OCI-LY3 (cell line): Measurements from ENCODE around the gene BAZ1B.
"Not testable (repeated sequence)": the region's sequence is repeated elsewhere in the genome, so short reads cannot be mapped to it uniquely, and the experiment has no call there.

Source experiments
- H2AFZ ChIP-seq: fragments of 200-600, 300-600 bp; shearing (Covaris generic); 2 replicates; pipeline ENCODE4 v1.6.0; 2014; ENCODE audit warnings: antibody characterized with exemption, low read depth, low read length
- H3K27ac ChIP-seq: fragments of 200-600, 300-600 bp; sonication (generic); 2 replicates; pipeline ENCODE4 v1.5.1; 2014; ENCODE audit warnings: mild to moderate bottlenecking, low read length, moderate library complexity, mixed read lengths
- H3K27me3 ChIP-seq: fragments of 200-600, 300-600 bp; sonication (generic); 2 replicates; pipeline ENCODE4 v1.6.1; 2014; ENCODE audit warnings: low read depth, low read length, mixed read lengths
- H3K36me3 ChIP-seq: fragments of 200-600, 300-600 bp; sonication (generic); replicated peaks from 2 replicates; pipeline ENCODE3; 2014; ENCODE audit warnings: low read depth, low read length, mixed read lengths
- H3K4me1 ChIP-seq: fragments of 300-600, 200-600 bp; sonication (generic); 2 replicates; pipeline ENCODE4 v1.6.1; 2014; ENCODE audit warnings: low read length, mixed read lengths
- H3K4me2 ChIP-seq: fragments of 200-600, 300-600 bp; sonication (generic); 2 replicates; pipeline ENCODE4 v1.6.1; 2014; ENCODE audit warnings: low read length, mixed read lengths
- H3K4me3 ChIP-seq: fragments of 300-600, 200-600 bp; sonication (generic); 2 replicates; pipeline ENCODE4 v1.5.1; 2014; ENCODE audit warnings: antibody characterized with exemption, mild to moderate bottlenecking, low read length, moderate library complexity
- H3K79me2 ChIP-seq: fragments of 300-600, 200-600 bp; shearing (Covaris generic); 2 replicates; pipeline ENCODE4 v1.6.1; 2014; ENCODE audit warnings: mild to moderate bottlenecking, low read length, mixed read lengths
- H3K9ac ChIP-seq: fragments of 300-600, 200-600 bp; shearing (Covaris generic); 2 replicates; pipeline ENCODE4 v1.6.0; 2014; ENCODE audit warnings: mild to moderate bottlenecking, low read length, moderate library complexity
- H3K9me3 ChIP-seq: fragments of 200-600, 300-600 bp; shearing (Covaris generic); 2 replicates; pipeline ENCODE4 v1.6.1; 2014; ENCODE audit warnings: low read length, mixed read lengths; ENCODE audit not compliant: insufficient read depth
- H4K20me1 ChIP-seq: fragments of 200-600, 300-600 bp; sonication (generic); 2 replicates; pipeline ENCODE4 v1.6.1; 2016; ENCODE audit warnings: low read length, mixed read lengths; ENCODE audit not compliant: insufficient read depth
- CTCF ChIP-seq: fragments of 200-600, 300-600 bp; sonication (generic); IDR thresholded peaks from 2 replicates; pipeline ENCODE4 v1.5.1; 2014; ENCODE audit warnings: antibody characterized with exemption, low read length, low read depth
- EZH2phosphoT487 ChIP-seq: fragments of 200-600 bp; shearing (Covaris generic); IDR thresholded peaks from 2 replicates; pipeline ENCODE4 v1.6.1; 2018; ENCODE audit warnings: antibody characterized with exemption, mixed run types, low read depth

BAZ1B gene

GRCh38 chr7:73424489-73424885, 97.6 kb downstream of the BAZ1B start:
- no peaks in the 10 kb centered on the region for H4K20me1 ChIP-seq
- H2AFZ ChIP-seq: peak overlapping the region; percentile 91
- no peaks in the 10 kb centered on the region for H3K9me3 ChIP-seq
- no peaks in the 10 kb centered on the region for H3K27me3 ChIP-seq
- TF ChIP-seq EZH2phosphoT487 (no peak), CTCF (no peak)
- no peaks in the 10 kb centered on the region for H3K79me2 ChIP-seq
- no peaks in the 10 kb centered on the region for H3K36me3 ChIP-seq
- H3K9ac ChIP-seq: peak overlapping the region; percentile 52; the same call in 1 of the 2 replicates
- H3K27ac ChIP-seq: no peak overlapping the region
- peak overlapping the region; percentile 83 for H3K4me2 ChIP-seq
- H3K4me3 ChIP-seq: peak overlapping the region; percentile 75
- H3K4me1 ChIP-seq: peaks cover 12% of the 10 kb centered on the region; the same call in 1 of the 2 replicates

DNA sequence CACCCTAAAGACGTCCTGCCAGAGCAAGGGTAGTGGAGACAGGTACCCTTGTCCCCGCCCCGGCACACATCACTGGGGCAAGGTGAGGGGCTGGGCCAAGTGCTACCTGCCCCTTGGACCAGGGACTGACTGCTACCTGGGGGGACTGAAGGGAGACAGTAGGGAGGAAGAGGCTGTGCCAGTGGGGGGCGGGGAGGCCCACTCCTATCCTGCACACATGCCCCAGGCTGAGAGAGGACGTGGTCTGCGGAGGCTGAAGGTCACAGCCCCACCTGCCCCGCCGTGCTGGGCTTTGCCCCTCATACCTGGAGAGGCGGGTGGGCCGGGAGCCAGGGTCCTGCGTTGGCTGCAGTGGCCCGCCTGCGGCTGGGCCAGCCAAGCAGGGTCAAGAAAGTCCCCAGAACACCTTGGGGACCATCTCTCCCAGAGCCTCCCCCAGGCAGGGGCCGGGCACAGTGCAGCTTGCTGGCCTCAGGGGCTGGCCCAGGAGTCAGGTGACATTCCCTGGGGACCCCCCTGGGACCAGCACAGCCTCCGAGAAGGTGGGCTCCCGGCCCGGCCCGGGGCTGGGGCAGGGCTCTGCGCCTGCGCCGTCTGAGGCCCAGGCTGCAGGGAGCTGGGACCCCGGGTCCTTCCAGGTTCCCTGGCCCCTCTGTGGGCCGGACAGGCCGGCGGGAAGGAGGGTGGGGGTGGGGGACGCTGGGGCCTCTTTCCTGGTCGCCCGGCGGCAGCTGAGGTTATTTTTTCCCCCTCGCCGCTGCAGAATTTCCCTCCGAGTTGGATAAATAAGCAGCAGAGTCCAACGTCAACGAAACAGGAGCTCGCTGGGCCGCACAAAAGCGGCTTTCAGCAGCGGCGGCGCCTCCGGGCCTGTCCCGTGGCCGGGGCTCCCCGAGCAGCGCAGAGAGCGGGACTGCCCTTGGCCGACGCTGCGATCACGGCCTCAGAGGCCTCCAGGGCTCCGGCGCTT, 98.3 kb downstream of the BAZ1B start:
- peak overlapping the region; percentile 75 for H3K4me3 ChIP-seq
- H3K9ac ChIP-seq: peak overlapping the region; percentile 52
- no peaks in the 10 kb centered on the region for H4K20me1 ChIP-seq
- H3K4me2 ChIP-seq: peak overlapping the region; percentile 83
- no peaks in the 10 kb centered on the region for H3K27me3 ChIP-seq
- H3K9me3 ChIP-seq: no peaks in the 10 kb centered on the region
- H3K36me3 ChIP-seq: no peaks in the 10 kb centered on the region
- TF ChIP-seq CTCF: no peak
- no peak for TF ChIP-seq EZH2phosphoT487
- peaks cover 12% of the 10 kb centered on the region; the same call in 1 of the 2 replicates for H3K4me1 ChIP-seq
- peak overlapping the region; percentile 91 for H2AFZ ChIP-seq
- H3K79me2 ChIP-seq: no peaks in the 10 kb centered on the region
- H3K27ac ChIP-seq: peak overlapping the region; percentile 31; the same call in 1 of the 2 replicates

GRCh38 chr7:73420610-73421009, 101.5 kb downstream of the BAZ1B start:
- H2AFZ ChIP-seq, H3K4me2 ChIP-seq, H3K9ac ChIP-seq, H4K20me1 ChIP-seq, H3K27me3 ChIP-seq, H3K27ac ChIP-seq, H3K9me3 ChIP-seq, H3K36me3 ChIP-seq, H3K4me3 ChIP-seq, H3K79me2 ChIP-seq: not testable (repeated sequence)
- H3K4me1 ChIP-seq: peaks cover 12% of the 10 kb centered on the region; the same call in 1 of the 2 replicates

GRCh38 chr7:73420016-73420415, 102.1 kb downstream of the BAZ1B start:
- not testable (repeated sequence) for H2AFZ ChIP-seq, H3K9ac ChIP-seq

GRCh38 chr7:73418113-73418703, 103.9 kb downstream of the BAZ1B start:
- Histone ChIP-seq H3K9me3 (no peaks in the 10 kb centered on the region), H3K27ac (no peak overlapping the region)

More at GRCh38 chr7:73420016-73420415, 102.1 kb downstream of the BAZ1B start:
- not testable (repeated sequence) for H3K4me3 ChIP-seq, H4K20me1 ChIP-seq, H3K27ac ChIP-seq, H3K4me2 ChIP-seq, H3K27me3 ChIP-seq, H3K9me3 ChIP-seq, H3K79me2 ChIP-seq, H3K36me3 ChIP-seq
- peaks cover 12% of the 10 kb centered on the region; the same call in 1 of the 2 replicates for H3K4me1 ChIP-seq

More at GRCh38 chr7:73418113-73418703, 103.9 kb downstream of the BAZ1B start:
- no peak overlapping the region for H3K4me2 ChIP-seq
- no peak overlapping the region for H3K4me3 ChIP-seq
- no peak overlapping the region for H2AFZ ChIP-seq
- H4K20me1 ChIP-seq: no peaks in the 10 kb centered on the region
- H3K4me1 ChIP-seq: no peaks in the 10 kb centered on the region
- no peaks in the 10 kb centered on the region for H3K36me3 ChIP-seq
- TF ChIP-seq EZH2phosphoT487: no peak
- no peak for TF ChIP-seq CTCF
- H3K79me2 ChIP-seq: no peaks in the 10 kb centered on the region
- H3K9ac ChIP-seq: no peak overlapping the region
- H3K27me3 ChIP-seq: no peaks in the 10 kb centered on the region
